GM12873 (cell line): Measurements from ENCODE around the gene NOTCH1.

Experiments used
- CTCF ChIP-seq: IDR thresholded peaks from 2 replicates; pipeline ENCODE4 v1.5.1; 2012; ENCODE audit warnings: low read depth, mild to moderate bottlenecking, moderate library complexity, low read length, control low read depth; ENCODE audit not compliant: insufficient read depth; ENCODE audit errors: missing control alignments

NOTCH1 gene

DNA sequence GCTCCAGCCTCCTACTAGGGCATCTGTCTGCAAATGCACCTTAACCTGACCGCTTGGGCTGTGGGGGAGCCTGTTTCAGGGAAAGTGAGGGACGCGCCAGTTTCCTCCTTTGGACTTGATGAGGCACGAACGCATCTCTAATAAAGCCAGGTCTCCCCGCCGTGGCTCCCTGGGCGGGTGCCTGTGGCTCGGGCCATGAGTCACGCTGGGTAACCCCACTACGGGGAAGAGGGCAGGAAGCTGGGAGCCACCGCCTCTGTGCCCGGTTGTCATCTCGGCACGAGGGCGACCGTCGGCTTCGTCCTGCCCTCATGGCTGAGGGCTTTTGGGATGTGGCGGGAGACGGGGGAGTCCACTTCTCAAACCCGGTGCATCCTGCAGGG lies 12.1 kb downstream of the NOTCH1 start:
- no peak for TF ChIP-seq CTCF

- no peak for TF ChIP-seq CTCF
Observed at GRCh38 chr9:136532799-136533774, 12.8 kb downstream of the NOTCH1 start.

GRCh38 chr9:136531904-136532798 lies 13.7 kb downstream of the NOTCH1 start:
- no peak for TF ChIP-seq CTCF

GRCh38 chr9:136531186-136531903 lies 14.5 kb downstream of the NOTCH1 start:
- TF ChIP-seq CTCF, result no peak

- TF ChIP-seq CTCF, result no peak
Observed at GRCh38 chr9:136530461-136531089, 15.3 kb downstream of the NOTCH1 start.

GRCh38 chr9:136529516-136530460 lies 16.1 kb downstream of the NOTCH1 start:
- no peak for TF ChIP-seq CTCF
